ENCODE data around the gene LRRIQ1.

Gene LRRIQ1

GRCh38 chr12:85273381-85274314 lies 237.5 kb downstream of the LRRIQ1 start:
- H3K27me3 ChIP-seq (replicated peaks; ENCODE audit: control insufficient read depth, insufficient read depth, low read length) = peaks cover 35% of the 10 kb centered on the region
- peaks cover 3% of the 10 kb centered on the region for H3K9me3 ChIP-seq (ENCODE audit: control insufficient read depth, low read length)
- no peak overlapping the region for H3K9ac ChIP-seq (ENCODE audit: low read length)
- H3K36me3 ChIP-seq (ENCODE audit: control insufficient read depth, insufficient read depth, low read length, severe bottlenecking) = no peaks in the 10 kb centered on the region
- H3K4me3 ChIP-seq (ENCODE audit: low read length) = peak overlapping the region; percentile 65
- no peak for DNase-seq (ENCODE audit: low read depth)
- peaks cover 8% of the 10 kb centered on the region for H3K4me1 ChIP-seq (ENCODE audit: control insufficient read depth, insufficient read depth, low read length)

GRCh38 chr12:85274315-85274651 lies 238.1 kb downstream of the LRRIQ1 start:
- DNase-seq (ENCODE audit: low read depth) = no peak
- Histone ChIP-seq H3K9me3 (ENCODE audit: control insufficient read depth, low read length) (peaks cover 3% of the 10 kb centered on the region), H3K27me3 (replicated peaks; ENCODE audit: control insufficient read depth, insufficient read depth, low read length) (peaks cover 38% of the 10 kb centered on the region), H3K4me1 (ENCODE audit: control insufficient read depth, insufficient read depth, low read length) (peaks cover 8% of the 10 kb centered on the region), H3K9ac (ENCODE audit: low read length) (no peak overlapping the region), H3K4me3 (ENCODE audit: low read length) (peak overlapping the region; percentile 65), H3K36me3 (ENCODE audit: control insufficient read depth, insufficient read depth, low read length, severe bottlenecking) (no peaks in the 10 kb centered on the region)

GRCh38 chr12:85275374-85275773 lies 239.2 kb downstream of the LRRIQ1 start:
- Histone ChIP-seq H3K9me3 (ENCODE audit: control insufficient read depth, low read length) (peaks cover 3% of the 10 kb centered on the region), H3K36me3 (ENCODE audit: control insufficient read depth, insufficient read depth, low read length, severe bottlenecking) (no peaks in the 10 kb centered on the region), H3K4me1 (ENCODE audit: control insufficient read depth, insufficient read depth, low read length) (peaks cover 8% of the 10 kb centered on the region), H3K9ac (ENCODE audit: low read length) (no peak overlapping the region), H3K4me3 (ENCODE audit: low read length) (no peak overlapping the region), H3K27me3 (replicated peaks; ENCODE audit: control insufficient read depth, insufficient read depth, low read length) (peaks cover 38% of the 10 kb centered on the region)
- DNase-seq (ENCODE audit: low read depth) = peak; percentile 67

- no peak for DNase-seq (ENCODE audit: low read depth)
- H3K9me3 ChIP-seq (ENCODE audit: control insufficient read depth, low read length) = peaks cover 3% of the 10 kb centered on the region
- H3K36me3 ChIP-seq (ENCODE audit: control insufficient read depth, insufficient read depth, low read length, severe bottlenecking) = no peaks in the 10 kb centered on the region
- no peak overlapping the region for H3K9ac ChIP-seq (ENCODE audit: low read length)
- H3K27me3 ChIP-seq (replicated peaks; ENCODE audit: control insufficient read depth, insufficient read depth, low read length) = peaks cover 44% of the 10 kb centered on the region
- H3K4me3 ChIP-seq (ENCODE audit: low read length) = no peak overlapping the region
- peaks cover 8% of the 10 kb centered on the region for H3K4me1 ChIP-seq (ENCODE audit: control insufficient read depth, insufficient read depth, low read length)
Measured at GRCh38 chr12:85277191-85277590, 241.0 kb downstream of the LRRIQ1 start.

- peaks cover 3% of the 10 kb centered on the region for H3K9me3 ChIP-seq (ENCODE audit: control insufficient read depth, low read length)
- H3K4me1 ChIP-seq (ENCODE audit: control insufficient read depth, insufficient read depth, low read length) = peaks cover 8% of the 10 kb centered on the region
- H3K27me3 ChIP-seq (replicated peaks; ENCODE audit: control insufficient read depth, insufficient read depth, low read length) = peaks cover 38% of the 10 kb centered on the region
- no peaks in the 10 kb centered on the region for H3K36me3 ChIP-seq (ENCODE audit: control insufficient read depth, insufficient read depth, low read length, severe bottlenecking)
- H3K9ac ChIP-seq (ENCODE audit: low read length) = no peak overlapping the region
- H3K4me3 ChIP-seq (ENCODE audit: low read length) = no peak overlapping the region
- DNase-seq (ENCODE audit: low read depth) = no peak
Measured at GRCh38 chr12:85277900-85278597, 241.9 kb downstream of the LRRIQ1 start.

- Histone ChIP-seq H3K4me3 (ENCODE audit: low read length) (peak overlapping the region; percentile 89), H3K9me3 (ENCODE audit: control insufficient read depth, low read length) (peaks cover 3% of the 10 kb centered on the region), H3K27me3 (replicated peaks; ENCODE audit: control insufficient read depth, insufficient read depth, low read length) (peaks cover 30% of the 10 kb centered on the region), H3K36me3 (ENCODE audit: control insufficient read depth, insufficient read depth, low read length, severe bottlenecking) (no peaks in the 10 kb centered on the region), H3K4me1 (ENCODE audit: control insufficient read depth, insufficient read depth, low read length) (no peaks in the 10 kb centered on the region), H3K9ac (ENCODE audit: low read length) (peak overlapping the region; percentile 71)
- no peak for DNase-seq (ENCODE audit: low read depth)
Measured at GRCh38 chr12:85278598-85279448, 242.7 kb downstream of the LRRIQ1 start.

- H3K9me3 ChIP-seq (ENCODE audit: control insufficient read depth, low read length) = no peaks in the 10 kb centered on the region
- DNase-seq (ENCODE audit: low read depth) = peak; percentile 58
- H3K4me1 ChIP-seq (ENCODE audit: control insufficient read depth, insufficient read depth, low read length) = no peaks in the 10 kb centered on the region
- H3K27me3 ChIP-seq (replicated peaks; ENCODE audit: control insufficient read depth, insufficient read depth, low read length) = peaks cover 22% of the 10 kb centered on the region
- no peaks in the 10 kb centered on the region for H3K36me3 ChIP-seq (ENCODE audit: control insufficient read depth, insufficient read depth, low read length, severe bottlenecking)
- peak overlapping the region; percentile 89 for H3K4me3 ChIP-seq (ENCODE audit: low read length)
- peak overlapping the region; percentile 85 for H3K9ac ChIP-seq (ENCODE audit: low read length)
Measured at GRCh38 chr12:85279449-85280164, 243.5 kb downstream of the LRRIQ1 start.

- H3K4me1 ChIP-seq (ENCODE audit: control insufficient read depth, insufficient read depth, low read length) = no peaks in the 10 kb centered on the region
- H3K9me3 ChIP-seq (ENCODE audit: control insufficient read depth, low read length) = no peaks in the 10 kb centered on the region
- peak within 1 kb of the TSS; percentile 89 for H3K4me3 ChIP-seq (ENCODE audit: low read length)
- H3K36me3 ChIP-seq (ENCODE audit: control insufficient read depth, insufficient read depth, low read length, severe bottlenecking) = no peaks in the 10 kb centered on the region
- peaks cover 15% of the 10 kb centered on the region for H3K27me3 ChIP-seq (replicated peaks; ENCODE audit: control insufficient read depth, insufficient read depth, low read length)
- peak; percentile 87 for DNase-seq (ENCODE audit: low read depth)
- peak within 1 kb of the TSS; percentile 85 for H3K9ac ChIP-seq (ENCODE audit: low read length)
Measured at GRCh38 chr12:85280165-85280983, 244.2 kb downstream of the LRRIQ1 start, which contains the start of gene ALX1. Gene ALX1, plus strand, starts transcription at chr12:85280220. Its CDS starts 42 bp downstream, at chr12:85280262.

GRCh38 chr12:85280984-85281630 lies 245.0 kb downstream of the LRRIQ1 start:
- Histone ChIP-seq H3K36me3 (ENCODE audit: control insufficient read depth, insufficient read depth, low read length, severe bottlenecking) (no peaks in the 10 kb centered on the region), H3K4me3 (ENCODE audit: low read length) (peak overlapping the region; percentile 89), H3K9ac (ENCODE audit: low read length) (peak overlapping the region; percentile 85), H3K4me1 (ENCODE audit: control insufficient read depth, insufficient read depth, low read length) (no peaks in the 10 kb centered on the region), H3K27me3 (replicated peaks; ENCODE audit: control insufficient read depth, insufficient read depth, low read length) (peaks cover 11% of the 10 kb centered on the region), H3K9me3 (ENCODE audit: control insufficient read depth, low read length) (no peaks in the 10 kb centered on the region)
- DNase-seq (ENCODE audit: low read depth) = no peak
